A549 treated with AZD9567 at 1 μM for 4 hours (cell line): Measurements from ENCODE around the gene CYB561A3. TPM values are rescaled to one million over a fixed set of nuclear protein-coding genes. Genes with fewer than 3 reads are reported as not detected.

ENCODE experiments used
- total RNA-seq: library from RNA; stranded (reverse); fragments of 200-300 nt; extraction: Qiagen RNA extraction; gene quantifications from 5 replicates; pipeline ENCODE4 v1.2.3, GENCODE V29; 2022; ENCODE audit not compliant: insufficient read depth

CYB561A3 gene, protein sequence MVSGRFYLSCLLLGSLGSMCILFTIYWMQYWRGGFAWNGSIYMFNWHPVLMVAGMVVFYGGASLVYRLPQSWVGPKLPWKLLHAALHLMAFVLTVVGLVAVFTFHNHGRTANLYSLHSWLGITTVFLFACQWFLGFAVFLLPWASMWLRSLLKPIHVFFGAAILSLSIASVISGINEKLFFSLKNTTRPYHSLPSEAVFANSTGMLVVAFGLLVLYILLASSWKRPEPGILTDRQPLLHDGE
- total RNA-seq: 43.1 to 48.8 TPM (median 44.3 TPM) in 5 replicates

DNA sequence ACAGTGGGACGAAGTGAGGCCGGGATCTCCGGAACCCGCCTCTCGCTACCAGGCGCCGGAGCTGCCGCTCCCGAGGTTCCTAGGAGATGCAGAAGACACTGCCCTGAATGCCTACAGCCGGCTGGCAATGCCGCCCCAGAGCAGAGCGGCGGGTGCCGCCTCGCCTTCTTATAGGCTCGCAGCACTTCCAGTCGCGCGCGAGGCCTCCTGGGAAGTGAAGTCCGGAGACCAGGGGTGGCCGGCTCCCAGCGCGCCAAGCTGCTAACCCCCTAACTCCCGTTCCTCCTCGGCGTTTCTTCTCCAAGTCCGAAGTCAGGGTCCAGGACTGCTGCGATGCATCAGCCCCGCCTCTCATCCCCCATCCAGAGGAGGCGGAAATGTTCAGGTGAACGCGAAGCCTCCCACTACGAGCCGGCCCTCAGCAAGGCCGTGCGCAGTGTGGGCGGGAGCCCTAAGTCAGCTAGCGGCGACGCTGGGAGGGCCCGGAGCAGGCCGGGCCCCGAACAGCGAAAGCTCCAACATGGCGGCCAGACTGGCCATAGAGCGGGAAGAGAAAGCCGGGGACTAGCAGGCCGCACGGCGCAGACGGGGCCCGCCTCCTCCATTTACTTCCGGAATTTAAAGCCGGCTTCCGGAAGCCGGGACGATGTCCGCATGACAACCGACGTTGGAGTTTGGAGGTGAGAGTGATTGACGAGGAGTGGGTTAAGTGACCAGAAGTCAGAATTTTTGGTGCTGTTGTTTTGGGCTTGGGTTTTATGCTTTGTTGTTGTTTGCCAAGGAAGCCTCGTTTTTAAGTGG lies at the start of gene CYB561A3, which contains the start of gene TMEM138:
Gene CYB561A3, minus strand, starts transcription at position 142 of the 801 bp plus-strand sequence. CDS start 5,169 bp downstream, outside the sequence.
Gene TMEM138, plus strand, starts transcription at position 634 of the 801 bp plus-strand sequence. CDS start 2,017 bp downstream, outside the sequence.

DNA sequence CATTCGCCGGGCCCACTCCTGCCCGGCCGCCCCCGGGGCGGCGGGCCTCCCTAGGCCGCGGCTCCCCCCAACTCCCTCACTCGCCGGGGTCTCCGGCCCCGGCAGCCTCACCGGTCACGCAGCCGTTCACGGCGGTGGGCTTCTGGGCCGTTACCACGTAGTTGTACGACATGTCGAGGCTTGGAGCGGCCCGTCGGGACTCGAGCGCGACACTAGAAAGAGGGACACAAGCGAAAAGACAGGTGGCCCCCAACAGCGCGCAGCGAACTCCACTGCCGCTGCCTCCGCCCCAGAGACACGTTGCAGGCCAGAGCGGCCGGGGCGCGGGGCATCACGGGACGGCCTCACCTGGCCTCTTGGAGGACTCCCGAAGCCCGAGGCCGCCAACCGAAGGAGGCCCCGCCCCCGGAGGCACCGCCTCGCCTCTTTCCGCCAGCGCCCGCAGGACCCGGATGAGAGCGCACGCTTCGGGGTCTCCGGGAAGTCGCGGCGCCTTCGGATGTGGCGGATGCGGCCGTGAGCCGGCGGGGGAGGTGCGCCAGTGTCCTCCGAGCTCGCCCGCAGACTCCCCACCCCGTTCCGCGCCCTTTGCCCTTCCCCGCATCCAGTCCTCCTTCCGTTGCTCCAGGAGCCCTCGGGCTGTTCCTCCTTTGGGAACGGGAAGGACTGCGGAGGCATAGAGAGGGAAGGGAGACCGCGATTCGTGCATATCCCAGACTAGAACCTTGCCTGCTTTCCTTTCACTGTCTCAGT lies 28.7 kb downstream of the CYB561A3 start, which contains the start of the genes DDB1 and TKFC:
Gene DDB1, minus strand, starts transcription at position 309 of the 753 bp plus-strand sequence. Its CDS starts 137 bp downstream, at position 172.
Gene TKFC, plus strand, starts transcription at position 432 of the 753 bp plus-strand sequence. CDS start 1,501 bp downstream, outside the sequence.

Other genes starting within 250 kb of the CYB561A3 start
- gene VPS37C, start 200.5 kb downstream of the CYB561A3 start, total RNA-seq: 12.0 to 18.8 TPM (median 18.0 TPM) in 5 replicates
- 0.16 TPM in 1 of 5 replicates, not detected in the others for gene PGA3, start 158.4 kb downstream of the CYB561A3 start, total RNA-seq
- not detected in 5 replicates for gene PGA4, start 139.5 kb downstream of the CYB561A3 start, total RNA-seq
- not detected in 5 replicates for gene PGA5, start 120.7 kb downstream of the CYB561A3 start, total RNA-seq
- gene VWCE, start 66.6 kb downstream of the CYB561A3 start, total RNA-seq: 0.47 to 0.74 TPM (median 0.62 TPM) in 4 of 5 replicates, not detected in the other
- gene DDB1, start 28.8 kb downstream of the CYB561A3 start, total RNA-seq: 154 to 195 TPM (median 161 TPM) in 5 replicates
- 54.5 to 76.9 TPM (median 73.9 TPM) in 5 replicates for gene TKFC, start 28.7 kb downstream of the CYB561A3 start, total RNA-seq
- 74.5 to 101 TPM (median 96.3 TPM) in 5 replicates for gene TMEM138, start 492 bp upstream of the CYB561A3 start, total RNA-seq
- gene TMEM216, start 30.7 kb upstream of the CYB561A3 start, total RNA-seq: 18.4 to 24.4 TPM (median 18.8 TPM) in 5 replicates
- 66.4 to 73.9 TPM (median 73.7 TPM) in 5 replicates for gene CPSF7, start 68.1 kb upstream of the CYB561A3 start, total RNA-seq
- gene SDHAF2, start 68.2 kb upstream of the CYB561A3 start, total RNA-seq: 40.8 to 91.8 TPM (median 42.4 TPM) in 5 replicates
- 0.16 to 0.89 TPM (median 0.23 TPM) in 5 replicates for gene LRRC10B, start 146.9 kb upstream of the CYB561A3 start, total RNA-seq
- 0.92 to 1.3 TPM (median 1.2 TPM) in 5 replicates for gene SYT7, start 219.2 kb upstream of the CYB561A3 start, total RNA-seq